ENCODE data around the gene INHA.

DNA sequence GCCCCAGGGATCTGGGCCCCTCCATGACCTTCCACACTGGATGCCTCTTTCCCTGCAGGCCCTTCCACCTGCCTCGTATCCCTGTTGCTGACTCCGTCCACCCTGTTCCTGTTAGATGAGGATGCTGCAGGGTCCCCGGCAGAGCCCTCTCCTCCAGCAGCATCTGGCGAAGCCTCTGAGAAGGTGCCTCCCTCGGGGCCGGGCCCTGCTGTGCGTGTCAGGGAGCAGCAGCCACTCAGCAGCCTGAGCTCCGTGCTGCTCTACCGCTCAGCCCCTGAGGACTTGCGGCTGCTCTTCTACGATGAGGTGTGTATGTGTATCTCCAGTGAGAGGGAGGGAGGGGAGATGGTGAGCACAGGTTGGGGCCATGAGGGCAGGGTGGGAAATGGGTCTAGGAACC, 42.9 kb downstream of the INHA start:
- TF ChIP-seq, protein P1, sequence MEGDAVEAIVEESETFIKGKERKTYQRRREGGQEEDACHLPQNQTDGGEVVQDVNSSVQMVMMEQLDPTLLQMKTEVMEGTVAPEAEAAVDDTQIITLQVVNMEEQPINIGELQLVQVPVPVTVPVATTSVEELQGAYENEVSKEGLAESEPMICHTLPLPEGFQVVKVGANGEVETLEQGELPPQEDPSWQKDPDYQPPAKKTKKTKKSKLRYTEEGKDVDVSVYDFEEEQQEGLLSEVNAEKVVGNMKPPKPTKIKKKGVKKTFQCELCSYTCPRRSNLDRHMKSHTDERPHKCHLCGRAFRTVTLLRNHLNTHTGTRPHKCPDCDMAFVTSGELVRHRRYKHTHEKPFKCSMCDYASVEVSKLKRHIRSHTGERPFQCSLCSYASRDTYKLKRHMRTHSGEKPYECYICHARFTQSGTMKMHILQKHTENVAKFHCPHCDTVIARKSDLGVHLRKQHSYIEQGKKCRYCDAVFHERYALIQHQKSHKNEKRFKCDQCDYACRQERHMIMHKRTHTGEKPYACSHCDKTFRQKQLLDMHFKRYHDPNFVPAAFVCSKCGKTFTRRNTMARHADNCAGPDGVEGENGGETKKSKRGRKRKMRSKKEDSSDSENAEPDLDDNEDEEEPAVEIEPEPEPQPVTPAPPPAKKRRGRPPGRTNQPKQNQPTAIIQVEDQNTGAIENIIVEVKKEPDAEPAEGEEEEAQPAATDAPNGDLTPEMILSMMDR (IDR thresholded peaks at IDR 0.05; ENCODE audit: low read depth, low read length, missing input control): no peak
- TF ChIP-seq EGR1 (IDR thresholded peaks at IDR 0.05; ENCODE audit: low read depth in 2 of 2): no peak
- TF ChIP-seq, protein P2, sequence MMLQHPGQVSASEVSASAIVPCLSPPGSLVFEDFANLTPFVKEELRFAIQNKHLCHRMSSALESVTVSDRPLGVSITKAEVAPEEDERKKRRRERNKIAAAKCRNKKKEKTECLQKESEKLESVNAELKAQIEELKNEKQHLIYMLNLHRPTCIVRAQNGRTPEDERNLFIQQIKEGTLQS (IDR thresholded peaks at IDR 0.05): no peak
